LNCAP (cell line): ENCODE results near the gene OSBP2.

Experiments
- TF ChIP-seq, protein P1 (sequence below): fragments of 450-650 bp; IDR thresholded peaks from 2 replicates; pipeline ENCODE4 v1.5.1; 2017; ENCODE audit warnings: mild to moderate bottlenecking

OSBP2 gene

DNA sequence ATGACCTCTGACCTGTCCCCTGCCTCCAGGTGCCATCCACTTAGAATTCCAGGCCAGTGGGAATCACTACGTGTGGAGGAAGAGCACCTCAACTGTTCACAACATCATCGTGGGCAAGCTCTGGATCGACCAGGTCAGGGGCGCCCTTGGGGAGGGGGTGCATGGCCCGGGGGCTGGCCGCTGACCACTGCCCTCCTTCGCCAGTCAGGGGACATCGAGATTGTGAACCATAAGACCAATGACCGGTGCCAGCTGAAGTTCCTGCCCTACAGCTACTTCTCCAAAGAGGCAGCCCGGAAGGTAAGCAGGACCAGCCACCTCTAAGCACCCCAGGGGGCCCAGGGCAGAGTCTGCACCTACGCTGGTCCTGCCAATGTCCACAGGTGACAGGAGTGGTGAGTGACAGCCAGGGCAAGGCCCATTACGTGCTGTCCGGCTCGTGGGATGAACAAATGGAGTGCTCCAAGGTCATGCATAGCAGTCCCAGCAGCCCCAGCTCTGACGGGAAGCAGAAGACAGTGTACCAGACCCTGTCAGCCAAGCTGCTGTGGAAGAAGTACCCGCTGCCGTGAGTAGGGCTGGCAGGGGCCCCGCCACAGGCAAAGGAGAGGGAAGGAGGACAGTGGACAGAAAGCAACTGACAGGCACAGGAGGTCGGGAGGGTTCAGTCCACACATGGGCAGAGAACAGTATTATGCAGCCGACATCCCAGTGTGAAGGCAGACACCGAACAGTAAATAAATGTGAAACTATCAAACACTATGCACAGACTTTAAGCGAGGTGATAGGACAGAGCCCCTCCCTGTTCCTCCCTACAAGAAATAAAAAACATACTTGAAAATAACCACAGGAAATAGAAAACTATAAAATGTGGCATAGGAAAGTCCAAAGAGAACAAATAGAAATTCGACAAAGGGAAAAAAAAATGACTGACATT, 199.0 kb downstream of the OSBP2 start:
- TF ChIP-seq, protein P1, sequence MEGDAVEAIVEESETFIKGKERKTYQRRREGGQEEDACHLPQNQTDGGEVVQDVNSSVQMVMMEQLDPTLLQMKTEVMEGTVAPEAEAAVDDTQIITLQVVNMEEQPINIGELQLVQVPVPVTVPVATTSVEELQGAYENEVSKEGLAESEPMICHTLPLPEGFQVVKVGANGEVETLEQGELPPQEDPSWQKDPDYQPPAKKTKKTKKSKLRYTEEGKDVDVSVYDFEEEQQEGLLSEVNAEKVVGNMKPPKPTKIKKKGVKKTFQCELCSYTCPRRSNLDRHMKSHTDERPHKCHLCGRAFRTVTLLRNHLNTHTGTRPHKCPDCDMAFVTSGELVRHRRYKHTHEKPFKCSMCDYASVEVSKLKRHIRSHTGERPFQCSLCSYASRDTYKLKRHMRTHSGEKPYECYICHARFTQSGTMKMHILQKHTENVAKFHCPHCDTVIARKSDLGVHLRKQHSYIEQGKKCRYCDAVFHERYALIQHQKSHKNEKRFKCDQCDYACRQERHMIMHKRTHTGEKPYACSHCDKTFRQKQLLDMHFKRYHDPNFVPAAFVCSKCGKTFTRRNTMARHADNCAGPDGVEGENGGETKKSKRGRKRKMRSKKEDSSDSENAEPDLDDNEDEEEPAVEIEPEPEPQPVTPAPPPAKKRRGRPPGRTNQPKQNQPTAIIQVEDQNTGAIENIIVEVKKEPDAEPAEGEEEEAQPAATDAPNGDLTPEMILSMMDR, result no peak

DNA sequence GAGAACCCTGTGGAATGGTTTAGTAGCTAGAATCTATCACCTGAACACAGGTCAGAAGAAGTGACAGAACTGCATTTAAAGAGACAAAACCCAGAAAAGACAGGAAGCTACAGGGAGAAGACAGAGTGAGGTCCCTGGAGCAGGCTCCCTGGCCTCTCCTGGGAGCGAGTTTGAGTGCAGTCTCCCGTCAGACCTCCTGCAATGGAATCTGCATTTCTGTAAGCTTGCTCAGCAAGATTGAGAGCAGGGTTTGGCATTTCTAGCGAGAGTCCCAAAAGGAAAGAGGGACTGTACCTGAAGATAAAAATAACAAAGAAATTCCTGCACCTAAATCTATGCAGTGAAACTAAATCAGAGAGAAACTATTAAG, 199.7 kb downstream of the OSBP2 start:
- TF ChIP-seq, protein P1, result no peak

DNA sequence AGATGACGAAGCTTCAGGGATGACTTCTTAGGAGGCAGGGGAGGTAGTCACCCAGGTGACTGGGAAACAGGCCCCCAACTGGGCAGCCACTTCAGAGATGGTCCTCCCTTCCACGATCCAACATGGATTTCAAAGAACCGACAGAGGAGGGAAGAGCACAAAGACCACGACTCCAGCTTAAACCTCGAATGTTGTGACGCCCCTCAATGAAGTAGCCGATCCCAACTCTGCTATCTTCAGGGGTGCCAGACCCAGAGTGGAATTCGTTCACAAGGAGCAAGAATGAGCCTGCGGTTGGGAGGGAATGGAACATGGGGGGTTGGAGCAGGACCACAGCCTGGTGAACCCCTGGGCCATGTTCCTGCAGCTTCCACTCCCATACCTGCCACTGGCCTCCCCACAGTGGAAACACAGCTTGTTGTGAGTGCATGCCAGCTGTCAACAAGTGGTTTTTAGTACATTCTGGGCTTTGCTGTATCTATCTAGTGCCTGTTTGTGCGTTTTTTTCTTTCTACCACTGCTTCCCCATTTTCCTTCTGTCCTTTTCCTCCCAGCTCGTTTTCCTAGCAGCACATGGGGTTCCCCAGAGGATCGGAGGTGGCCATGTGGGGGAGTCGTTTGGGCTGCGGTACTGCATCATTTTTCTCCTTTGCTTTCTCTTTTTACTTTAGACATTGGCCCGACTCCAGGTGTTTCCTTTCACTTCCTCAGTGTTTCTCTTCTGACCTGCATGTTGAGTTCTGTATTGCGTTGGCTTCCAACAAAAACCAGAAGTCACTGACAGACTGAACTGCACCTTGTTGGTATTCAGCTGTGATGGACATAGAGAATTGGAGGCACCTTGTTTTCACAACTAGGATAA, 208.1 kb downstream of the OSBP2 start:
- TF ChIP-seq, protein P1, result no peak

DNA sequence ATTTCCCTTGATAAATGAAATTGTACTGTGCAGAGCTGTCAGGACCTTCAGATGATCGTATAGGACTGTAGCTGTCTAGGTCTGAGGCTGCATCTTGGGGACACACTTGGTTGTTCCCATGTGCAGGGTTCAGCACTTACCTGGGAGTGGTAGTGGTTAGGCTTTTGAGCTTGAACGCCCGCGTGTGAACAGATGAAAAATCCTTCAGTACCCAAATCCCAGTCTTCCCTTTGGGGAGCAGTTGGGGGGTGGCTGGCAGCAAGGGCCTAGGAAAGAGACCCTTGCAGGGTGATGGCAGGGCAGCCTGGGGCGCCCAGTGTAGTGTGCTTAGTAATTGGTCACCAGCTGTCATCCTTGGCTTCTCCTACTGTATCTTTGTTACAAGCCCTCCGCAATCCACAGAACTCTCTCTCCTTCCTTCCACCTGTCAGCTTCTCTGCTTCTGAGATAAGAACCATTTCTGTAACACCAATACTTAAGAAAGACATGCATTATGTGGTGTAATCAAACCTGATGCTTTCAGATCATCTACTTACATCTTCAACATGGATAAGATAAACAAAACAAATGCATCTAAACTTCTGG, 209.3 kb downstream of the OSBP2 start:
- TF ChIP-seq, protein P1, result no peak

DNA sequence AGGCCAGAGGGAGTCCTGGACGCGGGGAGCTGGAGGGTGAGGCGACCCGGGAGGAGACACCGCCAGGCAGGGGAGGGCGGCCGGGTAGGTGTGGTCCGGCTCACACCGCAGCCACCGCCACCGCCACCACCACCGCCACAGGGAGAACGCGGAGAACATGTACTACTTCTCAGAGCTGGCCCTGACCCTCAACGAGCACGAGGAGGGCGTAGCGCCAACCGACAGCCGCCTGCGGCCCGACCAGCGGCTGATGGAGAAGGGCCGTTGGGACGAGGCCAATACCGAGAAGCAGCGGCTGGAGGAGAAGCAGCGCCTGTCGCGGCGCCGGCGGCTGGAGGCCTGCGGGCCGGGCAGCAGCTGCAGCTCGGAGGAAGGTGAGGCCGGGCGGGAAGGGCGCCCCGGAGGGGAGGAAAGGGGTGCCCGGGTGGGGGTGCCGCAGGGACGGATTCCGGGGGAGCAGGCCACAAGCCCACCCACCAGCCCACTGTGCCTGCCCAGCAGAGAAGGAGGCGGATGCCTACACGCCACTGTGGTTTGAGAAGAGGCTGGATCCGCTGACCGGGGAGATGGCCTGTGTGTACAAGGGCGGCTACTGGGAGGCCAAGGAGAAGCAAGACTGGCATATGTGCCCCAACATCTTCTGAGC, 211.1 kb downstream of the OSBP2 start:
- TF ChIP-seq, protein P1, result no peak

DNA sequence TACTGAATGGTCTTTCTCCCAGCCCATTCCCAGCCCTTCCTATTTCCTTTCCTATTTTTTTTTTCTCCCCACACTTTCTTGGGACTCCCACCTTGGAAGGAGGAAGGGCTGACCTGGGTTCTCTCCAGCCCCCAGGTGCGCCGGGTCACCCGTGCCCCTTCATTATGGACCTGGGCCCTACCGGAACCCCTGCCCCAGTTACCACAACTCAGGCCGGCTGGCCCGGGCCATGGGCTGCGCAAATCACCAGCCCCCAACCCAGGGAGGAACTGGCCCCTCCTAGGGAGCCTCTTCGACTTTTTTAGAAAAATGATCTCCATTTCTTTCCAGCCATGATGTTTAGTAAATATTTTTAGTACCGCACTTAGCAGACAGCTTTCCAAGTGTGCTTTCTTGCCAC, 211.7 kb downstream of the OSBP2 start:
- TF ChIP-seq, protein P1, result no peak

DNA sequence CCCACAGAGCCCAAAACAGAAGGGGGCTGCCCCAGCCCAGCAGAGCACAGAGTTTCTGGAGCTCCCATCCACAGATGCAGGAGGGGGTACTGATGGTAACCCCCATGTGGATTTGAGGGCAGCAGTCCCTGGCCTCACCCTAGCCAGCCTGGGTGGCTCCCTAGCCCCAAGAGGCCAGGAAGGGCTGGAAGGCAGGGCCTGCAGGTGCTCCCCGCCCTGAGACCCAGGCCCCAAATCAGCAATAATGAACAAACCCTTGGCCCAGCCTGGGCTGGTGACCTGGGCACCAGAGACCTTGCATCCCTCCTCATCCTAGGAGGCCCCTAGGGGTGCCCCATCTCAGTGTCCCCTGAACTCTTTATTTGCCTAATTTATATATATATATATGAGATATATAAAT, 212.3 kb downstream of the OSBP2 start:
- TF ChIP-seq, protein P1, result no peak
